Right lobe of liver (tissue), 6 donors: ENCODE measurements around the gene MACC1. TPM values are rescaled to one million over a fixed set of nuclear protein-coding genes. Genes with fewer than 3 reads are reported as not detected.
A peak's percentile ranks its signal among the peaks of the same experiment; 100 is the strongest.

ENCODE experiments used
- ATAC-seq, 4 donors: fragments of 200-7000 bp; cut with Tn5 transposase; one replicate each; pipeline ENCODE4 v1.9.1; 2020; ENCODE audit warnings: mild to moderate bottlenecking in 4 of 4, moderate library complexity in 4 of 4
- DNase-seq, 3 donors: peaks; one replicate each; pipeline ENCODE4 v3.0.0-alpha.2; 2020
- H3K27ac ChIP-seq, 3 donors: fragments of 200-600 bp; one replicate each; pipeline ENCODE4 v1.8.0; 2022
- H3K27me3 ChIP-seq, 2 donors: fragments of 200-600 bp; one replicate each; pipeline ENCODE4 v1.8.0; 2022
- H3K36me3 ChIP-seq, 4 donors: fragments of 200-600 bp; sonication (generic) in 1 of 4; one replicate each; pipeline versions ENCODE4 v1.5.1 to v1.8.0; 2017 to 2022; ENCODE audit warnings: control low read depth in 1 of 4
- H3K4me1 ChIP-seq, 4 donors: fragments of 200-600 bp; sonication (generic) in 1 of 4; one replicate each; pipeline versions ENCODE4 v1.5.1 to v1.8.0; 2017 to 2022; ENCODE audit warnings: control low read depth in 1 of 4
- H3K4me3 ChIP-seq, 3 donors: fragments of 200-600 bp; one replicate each; pipeline ENCODE4 v1.8.0; 2022
- H3K9me3 ChIP-seq, 4 donors: fragments of 200-600 bp; sonication (generic) in 1 of 4; one replicate each; pipeline versions ENCODE4 v1.5.1 to v1.8.0; 2017 to 2022; ENCODE audit warnings: control low read depth in 1 of 4
- POLR2A ChIP-seq: fragments of 450-650 bp; IDR thresholded peaks from one replicate; pipeline ENCODE4 v1.6.1; 2017; ENCODE audit warnings: antibody characterized with exemption, mild to moderate bottlenecking
- WGBS: methylation state at CpG from one replicate; pipeline ENCODE4 v1.1.6; 2018; ENCODE audit warnings: low coverage, low lambda C conversion rate; ENCODE audit not compliant: insufficient coverage; ENCODE audit errors: missing lambda C conversion rate; 5-methylcytosine and 5-hydroxymethylcytosine counted together
- intact Hi-C, 2 donors: fragments of 100-400 bp; cut with DNase I; formaldehyde crosslinking; loops; one replicate each; pipeline versions ENCODE4 v1.11.2 to v1.14.1; 2022
- total RNA-seq, 6 experiments: library from RNA; depleted of rRNA in 2 of 6; stranded (reverse); fragments of >200 nt in 2 of 6; fragmentation: NEBNext Ultra II Directional in 3 of 6; extraction: Animal tissue kit (Norgen Biotek cat#: 25700) in 3 of 6; gene quantifications; one replicate each; pipeline versions ENCODE4 v1.1.0 to v1.2.4, GENCODE V29; 2016 to 2023
- TF ChIP-seq, protein P1 (sequence below), 4 donors: fragments of 200-600 bp in 3 of 4; fragments of 450-650 bp in 1 of 4; IDR thresholded peaks; one replicate each; pipeline versions ENCODE4 v1.5.1 to v1.8.0; 2016 to 2022; ENCODE audit warnings: antibody characterized with exemption in 4 of 4, mild to moderate bottlenecking in 2 of 4
- donor health status: DM: no; HTN: yes; CAD: no.
- donor health status: DM: no; HTN: no; CAD: no.
- donor health status: DM: no; HTN: no; CAD: no.
- donor health status: DM: no; HTN: yes; CAD: no.
- donor health status: DM: no; HTN: yes; CAD: no.

The MACC1 gene
- total RNA-seq, 6 experiments from 2014 or later, result 0.13 to 0.93 (median 0.32) TPM

DNA sequence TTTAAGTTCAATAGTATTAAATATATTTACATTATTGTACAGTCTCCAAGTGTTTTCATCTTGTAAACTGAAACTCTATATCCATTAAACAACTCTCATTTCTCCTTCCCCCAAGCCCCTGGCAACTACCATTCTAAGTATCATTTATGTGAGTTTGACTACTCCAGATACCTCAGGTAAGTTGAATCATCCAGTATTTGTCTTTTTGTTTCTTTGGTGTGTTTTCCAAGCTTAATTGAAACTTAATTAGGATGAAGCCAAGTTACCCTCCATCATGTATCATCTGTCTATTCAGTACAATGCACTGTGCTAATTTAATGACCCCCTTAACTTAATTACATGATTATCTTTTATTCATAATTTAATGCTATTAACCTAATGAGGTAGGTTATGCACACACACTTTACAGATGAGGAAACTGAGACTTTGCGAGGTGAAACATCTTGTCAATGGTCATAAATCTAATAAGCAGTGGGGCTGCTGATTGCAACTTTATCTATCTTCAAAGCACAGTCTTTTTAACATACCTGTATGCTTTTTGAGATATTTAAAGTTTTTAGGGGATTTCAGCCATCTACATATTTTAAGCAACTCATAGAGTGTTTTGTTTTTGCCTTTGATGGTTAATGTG is 663 bp downstream of the MACC1 start:
- DNase-seq (no peak), ATAC-seq (no peak)
- Histone ChIP-seq H3K4me3 (no peak overlapping the region), H3K9me3 (no peaks in the 10 kb centered on the region), H3K27me3 (no peaks in the 10 kb centered on the region), H3K4me1 (no peaks in the 10 kb centered on the region), H3K36me3 (no peaks in the 10 kb centered on the region), H3K27ac (peak overlapping the region in 2 of 3 donors; percentile 4 to 39)
- intact Hi-C loops, result no loop called here
- 50% methylated on average over 1 of the region's 1 CpG for WGBS
- TF ChIP-seq, protein P1, sequence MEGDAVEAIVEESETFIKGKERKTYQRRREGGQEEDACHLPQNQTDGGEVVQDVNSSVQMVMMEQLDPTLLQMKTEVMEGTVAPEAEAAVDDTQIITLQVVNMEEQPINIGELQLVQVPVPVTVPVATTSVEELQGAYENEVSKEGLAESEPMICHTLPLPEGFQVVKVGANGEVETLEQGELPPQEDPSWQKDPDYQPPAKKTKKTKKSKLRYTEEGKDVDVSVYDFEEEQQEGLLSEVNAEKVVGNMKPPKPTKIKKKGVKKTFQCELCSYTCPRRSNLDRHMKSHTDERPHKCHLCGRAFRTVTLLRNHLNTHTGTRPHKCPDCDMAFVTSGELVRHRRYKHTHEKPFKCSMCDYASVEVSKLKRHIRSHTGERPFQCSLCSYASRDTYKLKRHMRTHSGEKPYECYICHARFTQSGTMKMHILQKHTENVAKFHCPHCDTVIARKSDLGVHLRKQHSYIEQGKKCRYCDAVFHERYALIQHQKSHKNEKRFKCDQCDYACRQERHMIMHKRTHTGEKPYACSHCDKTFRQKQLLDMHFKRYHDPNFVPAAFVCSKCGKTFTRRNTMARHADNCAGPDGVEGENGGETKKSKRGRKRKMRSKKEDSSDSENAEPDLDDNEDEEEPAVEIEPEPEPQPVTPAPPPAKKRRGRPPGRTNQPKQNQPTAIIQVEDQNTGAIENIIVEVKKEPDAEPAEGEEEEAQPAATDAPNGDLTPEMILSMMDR (IDR thresholded peaks at IDR 0.05), result no peak
- TF ChIP-seq POLR2A, result no peak

GRCh38 chr7:20214921-20215669 is 2.1 kb downstream of the MACC1 start:
- no peak for DNase-seq
- TF ChIP-seq POLR2A, result no peak
- TF ChIP-seq, protein P1 (IDR thresholded peaks at IDR 0.05), result no peak
- Histone ChIP-seq H3K27ac (no peak overlapping the region), H3K36me3 (no peaks in the 10 kb centered on the region), H3K4me1 (no peaks in the 10 kb centered on the region), H3K4me3 (no peak overlapping the region), H3K9me3 (no peaks in the 10 kb centered on the region), H3K27me3 (no peaks in the 10 kb centered on the region)
- ATAC-seq, result peak in 1 of 4 donors; percentile 48
- intact Hi-C loops, result no loop called here
- 71% methylated on average over 3 of the region's 3 CpGs for WGBS

GRCh38 chr7:20214132-20214531 is 3.1 kb downstream of the MACC1 start:
- DNase-seq (no peak), ATAC-seq (no peak)
- Histone ChIP-seq H3K4me1 (no peaks in the 10 kb centered on the region), H3K27me3 (no peaks in the 10 kb centered on the region), H3K27ac (no peak overlapping the region), H3K9me3 (no peaks in the 10 kb centered on the region), H3K4me3 (no peak overlapping the region), H3K36me3 (no peaks in the 10 kb centered on the region)
- TF ChIP-seq, protein P1 (IDR thresholded peaks at IDR 0.05), result no peak
- no peak for TF ChIP-seq POLR2A
- intact Hi-C loops, result no loop called here
- 81% methylated on average over 2 of the region's 2 CpGs for WGBS

DNA sequence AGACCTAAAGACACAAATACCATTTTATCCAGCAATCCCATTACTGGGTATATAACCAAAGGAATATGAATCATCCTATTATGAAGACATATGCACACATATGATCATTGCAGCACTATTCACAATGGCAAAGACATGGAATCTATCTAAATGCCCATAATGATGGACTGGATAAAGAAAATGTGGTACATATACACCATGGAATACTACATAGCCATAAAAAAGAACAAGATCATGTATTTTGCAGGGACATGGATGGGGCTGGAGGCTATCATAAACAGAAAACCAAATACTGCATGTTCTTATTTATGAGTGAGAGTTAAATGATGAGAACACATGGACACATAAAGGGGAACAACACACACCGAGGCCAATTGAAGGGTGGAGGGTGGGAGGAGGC is 3.8 kb downstream of the MACC1 start:
- H3K9me3 ChIP-seq, result no peaks in the 10 kb centered on the region
- intact Hi-C loops, result no loop called here
- H3K36me3 ChIP-seq, result no peaks in the 10 kb centered on the region
- no peak for ATAC-seq
- no peak overlapping the region for H3K4me3 ChIP-seq
- DNase-seq, result no peak
- WGBS, result 78% methylated on average over 1 of the region's 1 CpG
- no peaks in the 10 kb centered on the region for H3K4me1 ChIP-seq
- no peaks in the 10 kb centered on the region for H3K27me3 ChIP-seq
- no peak for TF ChIP-seq POLR2A
- TF ChIP-seq, protein P1 (IDR thresholded peaks at IDR 0.05), result no peak
- H3K27ac ChIP-seq, result no peak overlapping the region
